Liver (tissue), 3 donors: ENCODE results near the gene CDK1.
"Not testable (repeated sequence)": the region's sequence is repeated elsewhere in the genome, so short reads cannot be mapped to it uniquely, and the experiment has no call there.

Experiments used
- CTCF ChIP-seq: fragments of 150-350 bp; IDR thresholded peaks from 2 replicates; pipeline ENCODE4 v1.5.1; 2017; ENCODE audit warnings: improper control_type of control experiment, low read depth, low read length; ENCODE audit not compliant: missing input control
- RAD21 ChIP-seq, 2 donors: IDR thresholded peaks; 2 replicates each; pipeline ENCODE4 v1.6.1; 2016; ENCODE audit warnings: antibody characterized with exemption in 2 of 2, mild to moderate bottlenecking in 2 of 2
- donor health status: healthy.
- donor health status: healthy.

- TF ChIP-seq CTCF; RAD21 (IDR thresholded peaks at IDR 0.05): not testable (repeated sequence)
Measured at GRCh38 chr10:60841227-60841626, 62.9 kb downstream of the CDK1 start.
